Gastrocnemius medialis (tissue), 4 donors: ENCODE results near the gene EPS8L2. TPM values are rescaled to one million over a fixed set of nuclear protein-coding genes. Genes with fewer than 3 reads are reported as not detected.

Experiments used
- ATAC-seq, 2 donors: fragments of 150-250 bp; one replicate each; pipeline ENCODE4 v1.9.1; 2016
- DNase-seq, 2 donors: peaks; one replicate each; pipeline ENCODE4 v3.0.0-alpha.2; 2019
- H3K27ac ChIP-seq, 4 donors: fragments of 200-600 bp; sonication (generic); 1 replicate in 1 of 4; 2 replicates in 3 of 4; pipeline ENCODE4 v1.5.1; 2016 to 2018; ENCODE audit warnings: mild to moderate bottlenecking in 2 of 4, moderate library complexity in 1 of 4
- H3K27me3 ChIP-seq, 3 donors: fragments of 200-600 bp; sonication (generic) in 2 of 3; 1 replicate in 1 of 3; 2 replicates in 2 of 3; pipeline versions ENCODE4 v1.5.1 to v1.6.0; 2016 to 2019; ENCODE audit warnings: mild to moderate bottlenecking in 1 of 3, moderate library complexity in 1 of 3
- H3K36me3 ChIP-seq, 2 donors: fragments of 200-600 bp; sonication (generic) in 1 of 2; one replicate each; pipeline ENCODE4 v1.5.1; 2017 to 2018
- H3K4me1 ChIP-seq, 2 donors: fragments of 200-600 bp; sonication (generic) in 1 of 2; one replicate each; pipeline ENCODE4 v1.5.1; 2016 to 2017; ENCODE audit warnings: mild to moderate bottlenecking in 2 of 2
- H3K4me3 ChIP-seq, 4 donors: fragments of 200-600 bp; sonication (generic) in 3 of 4; 1 replicate in 1 of 4; 2 replicates in 3 of 4; pipeline ENCODE4 v1.5.1; 2016 to 2019; ENCODE audit warnings: mild to moderate bottlenecking in 2 of 4
- H3K9me3 ChIP-seq, 3 donors: fragments of 200-600 bp; sonication (generic) in 2 of 3; 1 replicate in 1 of 3; 2 replicates in 2 of 3; pipeline ENCODE4 v1.5.1; 2016 to 2019
- CTCF ChIP-seq, 5 experiments: fragments of 450-650 bp in 3 of 5; fragments of 200-600 bp in 2 of 5; sonication (generic) in 2 of 5; IDR thresholded peaks in 4 of 5; conservative IDR thresholded peaks in 1 of 5; 1 replicate in 4 of 5; 2 replicates in 1 of 5; pipeline ENCODE4 v1.5.1; 2016 to 2019; ENCODE audit warnings: antibody characterized with exemption in 5 of 5, mild to moderate bottlenecking in 3 of 5, moderate library complexity in 3 of 5
- POLR2A ChIP-seq, 2 donors: fragments of 450-650 bp; IDR thresholded peaks; one replicate each; pipeline ENCODE4 v1.6.1; 2017; ENCODE audit warnings: antibody characterized with exemption in 2 of 2, mild to moderate bottlenecking in 2 of 2, moderate library complexity in 2 of 2
- in situ Hi-C, 4 donors: fragments of 200-750 bp; cut with MboI; loops; one replicate each; pipeline versions ENCODE4 v1.15.0 to v1.8.0; 2017; ENCODE audit warnings: low sequenced_read_pairs in 4 of 4
- intact Hi-C: fragments of 100-400 bp; cut with DNase I; formaldehyde crosslinking; loops from one replicate; pipeline ENCODE4 v1.15.1; 2023; ENCODE audit warnings: low total_unique reads
- total RNA-seq, 4 donors: library from RNA; depleted of rRNA; stranded (reverse); fragments of >200 nt; gene quantifications; one replicate each; pipeline versions ENCODE4 v1.1.0 to v1.2.3, GENCODE V29; 2016

The EPS8L2 gene
- total RNA-seq, 4 donors from 2014 or later: 0.42 to 3.3 (median 1.8) TPM

GRCh38 chr11:725624-726202 is 19.7 kb downstream of the EPS8L2 start:
- H3K9me3 ChIP-seq: no peaks in the 10 kb centered on the region
- intact Hi-C loops (no loop called here), in situ Hi-C loops (loop anchor here in 1 of 4 donors (25.0 kb wide), 1 partner anchor 163 kb away; the partner anchor contains the start of genes LMNTD2 and RASSF7)
- ATAC-seq (no peak), DNase-seq (no peak)
- H3K4me1 ChIP-seq: peaks cover 4 to 31% of the 10 kb centered on the region in 2 donors
- no peaks in the 10 kb centered on the region for H3K36me3 ChIP-seq
- TF ChIP-seq CTCF (IDR thresholded peaks at IDR 0.05 in 4 of 5, conservative IDR thresholded peaks at IDR 0.05 in 1 of 5) (no peak), POLR2A (IDR thresholded peaks at IDR 0.05) (no peak)
- H3K27me3 ChIP-seq: peaks cover 42 to 61% (median 57%) of the 10 kb centered on the region in 3 donors
- no peak overlapping the region for H3K27ac ChIP-seq
- peak overlapping the region in 2 of 4 donors; percentile 9 to 30 for H3K4me3 ChIP-seq

- ATAC-seq: no peak
- Histone ChIP-seq H3K4me3 (peak overlapping the region in 3 of 4 donors; percentile 9 to 30 (median 11)), H3K27ac (no peak overlapping the region), H3K36me3 (no peaks in the 10 kb centered on the region), H3K4me1 (peaks cover 4 to 26% of the 10 kb centered on the region in 2 donors), H3K9me3 (no peaks in the 10 kb centered on the region), H3K27me3 (peaks cover 35 to 53% (median 49%) of the 10 kb centered on the region in 3 donors)
- intact Hi-C loops: no loop called here
- no peak for TF ChIP-seq CTCF (IDR thresholded peaks at IDR 0.05 in 4 of 5, conservative IDR thresholded peaks at IDR 0.05 in 1 of 5)
- no peak for TF ChIP-seq POLR2A (IDR thresholded peaks at IDR 0.05)
- no peak for DNase-seq
- in situ Hi-C loops: loop anchor here in 1 of 4 donors (25.0 kb wide), 1 partner anchor 164 kb away; the partner anchor contains the start of genes LMNTD2 and RASSF7
These were observed 20.5 kb downstream of the EPS8L2 start for GRCh38 chr11:726278-727220.

- H3K4me1 ChIP-seq: peaks cover 0 to 19% of the 10 kb centered on the region in 2 donors
- H3K27me3 ChIP-seq: peaks cover 28 to 45% (median 41%) of the 10 kb centered on the region in 3 donors
- in situ Hi-C loops (loop anchor here in 1 of 4 donors (25.0 kb wide), 1 partner anchor 165 kb away; the partner anchor contains the start of genes LMNTD2 and RASSF7), intact Hi-C loops (no loop called here)
- H3K4me3 ChIP-seq: no peak overlapping the region
- H3K27ac ChIP-seq: no peak overlapping the region
- no peaks in the 10 kb centered on the region for H3K36me3 ChIP-seq
- DNase-seq: no peak
- ATAC-seq: no peak
- TF ChIP-seq CTCF (IDR thresholded peaks at IDR 0.05 in 4 of 5, conservative IDR thresholded peaks at IDR 0.05 in 1 of 5): no peak
- no peak for TF ChIP-seq POLR2A (IDR thresholded peaks at IDR 0.05)
- H3K9me3 ChIP-seq: no peaks in the 10 kb centered on the region
These were observed 21.3 kb downstream of the EPS8L2 start for GRCh38 chr11:727281-727701.

- TF ChIP-seq POLR2A (IDR thresholded peaks at IDR 0.05) (no peak), CTCF (IDR thresholded peaks at IDR 0.05 in 4 of 5, conservative IDR thresholded peaks at IDR 0.05 in 1 of 5) (peak; percentile 96 to 99 (median 97))
- in situ Hi-C loops (loop anchor here in 1 of 4 donors (25.0 kb wide), 1 partner anchor 166 kb away; the partner anchor contains the start of genes LMNTD2 and RASSF7), intact Hi-C loops (loop anchor here (1.0 to 2.0 kb wide), 3 partner anchors 29 to 70 kb away; partner anchors contain the start of gene SLC25A22)
- DNase-seq: peak; percentile 48 to 82
- Histone ChIP-seq H3K4me3 (peak overlapping the region in 2 of 4 donors; percentile 7 to 31), H3K27ac (peak overlapping the region in 1 of 4 donors; percentile 14), H3K4me1 (peaks cover 0 to 19% of the 10 kb centered on the region in 2 donors), H3K36me3 (no peaks in the 10 kb centered on the region), H3K27me3 (peaks cover 27 to 39% (median 35%) of the 10 kb centered on the region in 3 donors), H3K9me3 (no peaks in the 10 kb centered on the region)
- ATAC-seq: peak; percentile 44 to 87
These were observed 22.1 kb downstream of the EPS8L2 start for GRCh38 chr11:727859-728748.
